T-helper 2 cell treated with Interferon-gamma antibody and Interleukin-4, amounts not matched to agents 100 ng/mL and 5 ng/mL, for 36 hours (primary cell): ENCODE results near the gene LAMP1. TPM values are rescaled to one million over a fixed set of nuclear protein-coding genes. Genes with fewer than 3 reads are reported as not detected.
"Not testable (repeated sequence)": the region's sequence is repeated elsewhere in the genome, so short reads cannot be mapped to it uniquely, and the experiment has no call there.

Experiments used
- intact Hi-C: fragments of 100-400 bp; cut with micrococcal nuclease; formaldehyde crosslinking; loops from one replicate; pipeline ENCODE4 v1.15.1; 2023
- total RNA-seq: library from RNA; stranded (reverse); gene quantifications from 2 replicates; pipeline ENCODE4 v1.2.3, GENCODE V29; 2022

Gene LAMP1
- total RNA-seq, 1 donor from 2014 or later = 77.0 TPM

GRCh38 chr13:113324398-113324797 is 27.4 kb downstream of the LAMP1 start:
- intact Hi-C loops = no loop called here

- intact Hi-C loops = no loop called here
These were observed 28.7 kb downstream of the LAMP1 start for GRCh38 chr13:113325779-113326178.

GRCh38 chr13:113327391-113327765 is 30.3 kb downstream of the LAMP1 start:
- intact Hi-C loops = no loop called here

DNA sequence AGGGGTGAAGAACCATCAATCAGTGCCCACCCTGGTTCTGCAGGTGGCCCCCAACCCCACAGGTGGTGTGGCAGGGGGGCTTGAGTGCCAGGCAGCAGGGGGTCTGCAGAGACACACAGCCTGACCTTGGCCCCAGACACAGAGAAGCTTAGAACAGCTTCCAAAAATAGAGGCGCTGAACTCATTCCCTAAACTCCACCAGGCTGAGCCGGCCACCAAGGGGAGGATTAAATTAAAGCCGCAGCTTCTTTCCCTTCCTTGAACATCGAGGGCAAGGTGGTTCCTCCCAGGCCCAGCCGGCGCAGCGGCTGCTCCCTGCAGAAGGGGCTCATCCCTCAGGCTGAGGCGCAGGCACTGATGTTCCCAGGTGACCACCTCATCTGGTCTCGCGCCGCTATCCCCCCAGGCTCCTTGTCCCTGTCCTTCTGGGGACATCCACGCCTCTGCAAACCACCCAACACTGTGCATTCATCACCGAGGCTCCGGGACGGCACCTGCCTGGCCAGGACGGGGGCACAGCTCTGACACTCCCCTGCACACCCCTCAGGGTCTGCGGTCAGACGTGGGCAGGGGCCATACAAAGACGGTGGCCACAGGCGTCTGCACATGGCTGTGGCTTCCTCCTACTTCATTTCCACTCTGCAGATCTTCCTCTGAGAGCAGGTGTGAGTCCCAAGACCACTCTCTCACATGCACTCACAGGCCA is 30.9 kb downstream of the LAMP1 start:
- intact Hi-C loops = no loop called here

DNA sequence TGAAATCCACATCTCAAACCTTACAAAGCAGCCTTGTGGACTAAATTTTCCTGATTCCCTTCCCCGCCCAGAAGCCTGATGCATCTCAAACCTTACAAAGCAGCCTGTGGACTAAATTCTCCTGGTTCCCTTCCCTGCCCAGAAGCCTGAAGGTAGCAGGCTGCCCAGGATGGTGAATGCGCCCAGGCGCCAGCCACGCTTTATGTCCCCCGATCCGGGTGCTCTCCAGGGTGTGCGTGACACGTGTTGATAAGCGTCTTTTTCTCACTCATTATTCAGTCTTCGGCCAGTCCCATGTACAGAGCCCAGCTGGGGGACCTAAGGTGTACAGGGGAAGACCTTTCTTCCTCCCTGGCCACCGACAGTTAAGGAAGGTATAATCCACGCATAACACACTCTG is 31.8 kb downstream of the LAMP1 start:
- intact Hi-C loops = no loop called here

DNA sequence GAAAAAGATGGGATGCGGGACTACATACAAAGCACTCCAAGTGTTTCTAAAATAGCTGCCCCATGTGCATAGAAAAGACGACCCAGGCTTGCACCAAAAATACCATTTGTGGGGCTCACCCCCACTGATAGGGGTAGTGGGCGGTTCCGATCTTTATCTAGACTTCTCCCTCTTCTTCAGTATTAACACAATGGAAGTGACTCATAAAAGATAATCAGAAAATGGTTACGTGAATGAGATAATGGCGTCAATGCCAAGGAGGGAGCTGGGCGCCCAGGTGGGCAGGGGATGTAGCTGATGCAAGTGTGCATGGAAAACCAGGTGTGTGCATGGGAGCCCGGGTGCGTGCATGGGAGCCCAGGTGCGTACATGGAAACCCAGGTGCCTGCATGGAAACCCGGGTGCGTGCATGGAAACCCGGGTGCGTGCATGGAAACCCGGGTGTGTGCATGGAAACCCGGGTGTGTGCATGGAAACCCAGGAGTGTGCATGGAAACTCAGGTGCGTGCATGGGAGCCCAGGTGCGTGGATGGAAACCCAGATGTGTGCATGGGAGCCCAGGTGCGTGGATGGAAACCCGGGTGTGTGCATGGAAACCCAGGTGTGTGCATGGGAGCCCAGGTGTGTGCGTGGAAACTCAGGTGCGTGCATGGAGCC is 32.7 kb downstream of the LAMP1 start:
- intact Hi-C loops = no loop called here

GRCh38 chr13:113332615-113333014 is 35.6 kb downstream of the LAMP1 start:
- intact Hi-C loops = no loop called here

- intact Hi-C loops = no loop called here
These were observed 36.0 kb downstream of the LAMP1 start for GRCh38 chr13:113333076-113333475.

GRCh38 chr13:113337556-113337955 is 40.5 kb downstream of the LAMP1 start:
- intact Hi-C loops = no loop called here

GRCh38 chr13:113337976-113338375 is 40.9 kb downstream of the LAMP1 start:
- intact Hi-C loops = no loop called here

- intact Hi-C loops = no loop called here
These were observed 41.4 kb downstream of the LAMP1 start for GRCh38 chr13:113338451-113338850.

DNA sequence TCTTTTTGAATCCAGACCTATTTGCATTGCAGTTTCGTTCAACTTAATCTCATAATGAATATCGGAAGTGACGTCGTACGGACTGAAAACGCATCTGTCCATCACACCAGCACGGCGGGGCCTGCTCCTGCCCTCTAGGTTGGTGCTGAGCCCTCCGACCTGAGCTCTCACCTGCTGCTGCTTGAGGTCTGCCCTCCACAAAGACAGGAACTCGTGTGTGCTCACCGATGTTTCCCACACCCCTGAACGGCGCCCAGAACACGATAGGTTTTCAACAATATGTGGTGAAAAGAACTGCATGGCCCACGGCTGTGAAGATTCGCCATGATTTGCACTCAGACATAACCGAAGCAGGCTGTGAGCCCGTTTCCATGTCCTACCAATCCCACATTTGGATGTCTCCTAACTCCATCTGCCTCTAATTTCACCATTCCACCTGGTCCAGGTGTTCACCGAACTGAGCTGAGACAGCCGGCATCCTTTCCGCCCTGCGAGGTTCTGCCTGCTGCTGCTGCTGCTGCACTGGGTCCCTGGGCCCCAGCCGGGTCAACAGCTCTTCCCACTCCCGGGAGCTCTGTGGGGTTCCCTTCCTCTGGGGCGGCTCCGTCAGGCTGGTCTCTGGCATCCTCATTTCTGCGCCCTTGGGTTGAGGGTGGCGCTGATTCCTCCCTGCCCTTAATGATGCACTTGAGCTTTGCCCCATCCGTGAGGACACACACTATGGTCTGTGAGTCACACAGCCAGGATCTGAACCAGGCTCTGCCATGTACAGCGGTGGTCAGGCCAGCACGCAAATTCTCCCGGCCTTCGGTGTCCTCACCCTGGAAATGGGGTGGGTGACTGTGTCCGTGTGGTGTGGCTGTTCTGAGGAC is 46.0 kb downstream of the LAMP1 start:
- intact Hi-C loops = no loop called here

DNA sequence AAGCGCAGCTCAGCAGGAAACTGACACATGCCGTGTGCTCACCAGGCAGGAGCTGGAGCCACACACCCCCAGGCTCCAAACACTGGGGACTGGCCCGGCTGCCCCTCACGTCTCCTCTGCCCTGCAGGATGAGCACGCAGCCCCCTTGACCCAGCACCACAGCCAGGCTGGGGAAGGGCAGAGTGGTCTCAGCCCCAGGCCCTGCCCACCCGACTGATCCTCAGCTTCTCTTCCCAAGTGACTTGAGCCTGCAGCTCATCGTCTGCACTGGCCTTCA is 46.6 kb downstream of the LAMP1 start:
- intact Hi-C loops = no loop called here

DNA sequence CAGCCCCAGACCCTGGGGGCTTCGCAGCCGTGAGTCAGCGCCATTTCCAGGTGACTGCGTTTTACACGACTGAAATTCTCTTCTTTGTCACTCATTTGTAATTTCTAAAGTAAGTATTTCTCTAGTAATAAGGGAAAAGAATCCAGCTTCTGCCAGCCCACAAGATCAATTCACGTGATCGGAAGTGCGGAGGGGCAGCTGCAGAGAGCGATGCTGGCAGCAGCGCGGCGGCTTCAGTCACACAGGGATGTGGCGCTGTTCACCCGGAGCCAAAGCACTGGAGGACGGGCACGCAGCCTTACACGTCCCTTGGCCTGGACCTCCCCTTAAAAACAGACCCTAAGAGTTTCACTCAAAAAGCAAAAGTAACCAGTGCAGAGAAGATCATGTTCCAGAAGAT is 48.4 kb downstream of the LAMP1 start:
- intact Hi-C loops = no loop called here

DNA sequence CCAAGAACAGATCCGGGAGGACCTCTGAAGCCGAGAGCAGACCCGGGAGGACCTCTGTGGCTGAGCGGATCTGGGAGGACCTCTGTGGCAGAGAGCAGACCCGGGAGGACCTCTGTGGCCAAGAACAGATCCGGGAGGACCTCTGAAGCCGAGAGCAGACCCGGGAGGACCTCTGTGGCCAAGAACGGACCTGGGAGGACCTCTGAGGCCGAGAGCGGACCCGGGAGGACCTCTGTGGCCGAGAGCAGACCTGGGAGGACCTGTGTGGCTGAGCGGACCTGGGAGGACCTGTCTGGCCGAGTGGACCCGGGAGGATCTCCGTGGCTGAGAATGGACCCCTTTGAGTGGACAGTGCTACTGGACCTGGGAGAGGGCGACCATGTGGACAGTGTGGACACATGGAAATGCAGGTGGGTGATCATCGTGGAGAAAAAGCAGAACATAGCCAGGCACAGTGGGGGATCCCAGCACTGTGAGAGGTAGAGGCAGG is 50.7 kb downstream of the LAMP1 start:
- intact Hi-C loops = not testable (repeated sequence)

DNA sequence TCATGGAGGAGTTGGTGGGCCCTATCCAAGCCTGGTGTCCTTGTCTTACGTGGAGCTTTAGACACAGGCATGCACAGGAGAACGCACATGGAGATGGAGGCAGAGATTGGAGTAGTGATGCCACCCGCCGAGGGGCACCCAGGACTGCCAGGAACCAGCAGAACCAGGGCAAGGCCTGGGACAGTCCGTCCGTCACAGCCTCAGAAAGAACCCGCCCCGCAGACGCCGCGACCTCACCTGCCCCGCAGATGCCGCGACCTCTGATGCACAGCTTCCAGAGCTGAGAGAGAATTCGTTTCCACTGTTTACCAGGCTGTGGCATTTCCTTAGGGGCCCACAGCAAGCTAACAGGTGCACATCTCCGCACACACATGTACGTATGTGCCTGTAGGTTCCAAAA is 51.6 kb downstream of the LAMP1 start:
- intact Hi-C loops = no loop called here

DNA sequence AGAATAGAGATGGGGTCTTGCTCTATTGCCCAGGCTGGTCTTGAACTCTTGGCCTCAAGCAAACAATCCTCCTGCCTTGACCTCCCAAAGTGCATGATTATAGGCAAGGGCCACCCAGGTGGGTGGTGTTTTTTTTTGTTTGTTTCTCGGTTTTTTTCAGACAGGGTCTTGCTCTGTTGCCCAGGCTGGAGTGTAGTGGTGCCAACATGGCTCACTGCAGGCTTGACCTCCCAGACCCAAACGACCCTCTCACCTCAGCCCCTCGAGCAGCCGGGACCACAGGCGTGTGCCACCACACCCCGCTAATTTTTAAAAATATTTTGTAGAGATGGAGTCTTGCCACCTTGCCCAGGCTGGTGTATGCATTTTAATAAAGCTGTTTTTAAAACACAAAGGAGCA is 52.0 kb downstream of the LAMP1 start:
- intact Hi-C loops = no loop called here

DNA sequence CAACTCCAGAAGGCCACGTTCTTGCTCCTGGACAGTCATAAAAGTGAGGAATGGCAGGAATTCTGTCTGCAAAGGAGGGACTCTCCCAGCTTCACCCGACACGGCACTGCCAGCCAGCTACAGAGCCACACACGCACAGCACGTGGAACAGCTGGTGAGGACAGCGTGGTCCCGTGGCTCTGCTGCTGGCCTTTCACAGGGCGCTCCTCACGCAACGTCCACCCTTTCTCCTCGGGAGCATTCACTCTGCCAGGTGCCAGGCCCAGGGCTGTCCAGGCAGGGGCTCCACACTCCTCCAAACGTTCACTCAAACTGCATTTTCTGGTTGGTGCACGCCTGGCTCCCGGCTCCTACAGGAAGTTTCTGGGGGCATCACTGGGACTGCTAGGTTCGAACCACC is 52.5 kb downstream of the LAMP1 start:
- intact Hi-C loops = no loop called here

DNA sequence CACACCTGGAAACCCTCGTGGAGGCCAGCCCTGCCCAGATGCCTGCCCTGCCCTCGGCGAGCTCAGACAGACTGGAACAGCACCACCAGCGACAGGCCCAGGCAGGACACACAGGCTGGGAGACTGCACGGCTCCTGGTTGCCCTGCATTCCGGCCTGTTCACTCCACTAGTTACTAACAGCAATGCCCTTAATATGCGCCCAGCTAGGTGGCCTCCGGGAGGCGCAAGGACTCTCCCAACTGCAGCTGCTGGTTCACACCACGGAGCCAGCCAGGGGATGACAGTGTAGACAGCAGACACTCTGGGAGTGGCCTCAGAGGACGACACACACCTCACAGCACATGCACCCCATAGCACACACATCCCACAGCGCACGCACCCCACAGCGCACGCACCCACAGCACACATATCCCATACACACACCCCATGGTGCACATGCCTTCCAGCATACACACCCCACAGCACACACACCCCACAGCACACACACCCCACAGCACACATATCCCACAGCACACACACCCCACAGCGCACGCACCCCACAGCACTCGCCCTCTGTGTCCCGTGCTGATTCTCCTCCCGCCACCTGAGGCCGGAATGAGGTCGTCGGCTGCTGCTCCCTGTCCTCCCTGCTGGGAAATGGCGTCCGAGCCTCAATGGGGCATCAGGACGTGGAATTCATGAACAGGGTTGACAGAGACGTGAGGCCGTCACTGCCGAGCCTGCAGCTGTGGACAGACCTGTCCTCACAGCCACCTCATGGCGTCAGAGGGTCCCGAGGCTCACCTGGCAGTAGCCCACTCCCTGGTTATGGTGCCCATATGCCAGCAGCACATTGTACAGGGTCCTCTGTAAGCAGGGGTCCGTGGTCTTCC is 53.3 kb downstream of the LAMP1 start:
- intact Hi-C loops = no loop called here

GRCh38 chr13:113350938-113351335 is 53.9 kb downstream of the LAMP1 start:
- intact Hi-C loops = no loop called here

- intact Hi-C loops = no loop called here
These were observed 54.5 kb downstream of the LAMP1 start for GRCh38 chr13:113351514-113352026.
